ENCODE results near the gene TMEM198. TPM values are rescaled to one million over a fixed set of nuclear protein-coding genes. Genes with fewer than 3 reads are reported as not detected.

TMEM198 gene
- total and polyA plus RNA-seq, 2 experiments from 2014 or later, result 8.0 to 10.4 TPM

- no peaks in the 10 kb centered on the region for H4K20me1 ChIP-seq (ENCODE audit: insufficient read depth, poor library complexity, severe bottlenecking)
- no peak for DNase-seq (ENCODE audit: low spot score)
- no peak overlapping the region for H3K27ac ChIP-seq
- H3K79me2 ChIP-seq, result no peaks in the 10 kb centered on the region
- peaks cover 25% of the 10 kb centered on the region for H3K4me1 ChIP-seq (ENCODE audit: insufficient read depth)
- no peaks in the 10 kb centered on the region for H3K9me3 ChIP-seq (ENCODE audit: low read depth)
- H3K27me3 ChIP-seq, result no peaks in the 10 kb centered on the region
- H3K4me3 ChIP-seq, result no peak overlapping the region
- WGBS (ENCODE audit: low lambda C conversion rate, missing lambda C conversion rate), result 84% methylated on average over 19 of the region's 23 CpGs
- no peak overlapping the region for H2AFZ ChIP-seq
- H3K4me2 ChIP-seq, result no peak overlapping the region
- no peaks in the 10 kb centered on the region for H3K36me3 ChIP-seq (replicated peaks; ENCODE audit: insufficient read depth, low read depth)
- no peak for TF ChIP-seq EZH2phosphoT487 (IDR thresholded peaks at IDR 0.05; ENCODE audit: low read depth, severe bottlenecking, unreplicated experiment)
- no peak for TF ChIP-seq CTCF (IDR thresholded peaks at IDR 0.05; ENCODE audit: poor library complexity)
- no peak for TF ChIP-seq EZH2 (IDR thresholded peaks at IDR 0.05; ENCODE audit: borderline replicate concordance)
- H3K9me2 ChIP-seq (replicated peaks; ENCODE audit: insufficient read depth), result no peaks in the 10 kb centered on the region
Observed at GRCh38 chr2:219506153-219506801, 37.6 kb upstream of the TMEM198 start.

- Histone ChIP-seq H3K79me2 (no peaks in the 10 kb centered on the region), H3K36me3 (replicated peaks; ENCODE audit: insufficient read depth, low read depth) (no peaks in the 10 kb centered on the region), H3K9me2 (replicated peaks; ENCODE audit: insufficient read depth) (no peaks in the 10 kb centered on the region), H2AFZ (no peak overlapping the region), H3K9me3 (ENCODE audit: low read depth) (no peaks in the 10 kb centered on the region), H3K4me1 (ENCODE audit: insufficient read depth) (peaks cover 25% of the 10 kb centered on the region), H3K27me3 (peaks cover 1% of the 10 kb centered on the region), H3K4me3 (no peak overlapping the region), H3K4me2 (no peak overlapping the region), H3K27ac (no peak overlapping the region), H4K20me1 (ENCODE audit: insufficient read depth, poor library complexity, severe bottlenecking) (no peaks in the 10 kb centered on the region)
- no peak for DNase-seq (ENCODE audit: low spot score)
- 72% methylated on average over 15 of the region's 17 CpGs for WGBS (ENCODE audit: low lambda C conversion rate, missing lambda C conversion rate)
- TF ChIP-seq EZH2 (IDR thresholded peaks at IDR 0.05; ENCODE audit: borderline replicate concordance) (no peak), CTCF (IDR thresholded peaks at IDR 0.05; ENCODE audit: poor library complexity) (no peak), EZH2phosphoT487 (IDR thresholded peaks at IDR 0.05; ENCODE audit: low read depth, severe bottlenecking, unreplicated experiment) (no peak)
Observed at GRCh38 chr2:219506802-219507526, 36.9 kb upstream of the TMEM198 start.

- Histone ChIP-seq H3K4me1 (ENCODE audit: insufficient read depth) (peaks cover 29% of the 10 kb centered on the region), H4K20me1 (ENCODE audit: insufficient read depth, poor library complexity, severe bottlenecking) (no peaks in the 10 kb centered on the region), H3K79me2 (no peaks in the 10 kb centered on the region), H3K27me3 (peaks cover 10% of the 10 kb centered on the region), H3K36me3 (replicated peaks; ENCODE audit: insufficient read depth, low read depth) (no peaks in the 10 kb centered on the region), H3K4me2 (no peak overlapping the region), H3K27ac (no peak overlapping the region), H3K9me3 (ENCODE audit: low read depth) (no peaks in the 10 kb centered on the region), H3K9me2 (replicated peaks; ENCODE audit: insufficient read depth) (no peaks in the 10 kb centered on the region), H3K4me3 (no peak overlapping the region), H2AFZ (no peak overlapping the region)
- TF ChIP-seq CTCF (IDR thresholded peaks at IDR 0.05; ENCODE audit: poor library complexity), result no peak
- TF ChIP-seq EZH2phosphoT487 (IDR thresholded peaks at IDR 0.05; ENCODE audit: low read depth, severe bottlenecking, unreplicated experiment), result no peak
- no peak for TF ChIP-seq EZH2 (IDR thresholded peaks at IDR 0.05; ENCODE audit: borderline replicate concordance)
- DNase-seq (ENCODE audit: low spot score), result no peak
- WGBS (ENCODE audit: low lambda C conversion rate, missing lambda C conversion rate), result 70% methylated on average over 7 of the region's 8 CpGs
Observed at GRCh38 chr2:219507581-219508443, 36.0 kb upstream of the TMEM198 start.
